HL-60 (cell line): Measurements from ENCODE around the gene HPS4.

Experiments
- GABPA ChIP-seq: IDR thresholded peaks from 2 replicates; pipeline ENCODE4 v1.6.1; 2012; ENCODE audit warnings: low read depth
- POLR2AphosphoS5 ChIP-seq: IDR thresholded peaks from 2 replicates; pipeline ENCODE4 v1.6.1; 2012; ENCODE audit warnings: low read depth
- TF ChIP-seq, protein P1 (sequence below): IDR thresholded peaks from one replicate; pipeline ENCODE4 v1.5.1; 2011; ENCODE audit warnings: low read length, control low read depth, inconsistent platforms; ENCODE audit not compliant: insufficient read depth
- TF ChIP-seq, protein P2 (sequence below): IDR thresholded peaks from 2 replicates; pipeline ENCODE4 v1.6.1; 2012; ENCODE audit warnings: low read depth; ENCODE audit not compliant: insufficient replicate concordance

DNA sequence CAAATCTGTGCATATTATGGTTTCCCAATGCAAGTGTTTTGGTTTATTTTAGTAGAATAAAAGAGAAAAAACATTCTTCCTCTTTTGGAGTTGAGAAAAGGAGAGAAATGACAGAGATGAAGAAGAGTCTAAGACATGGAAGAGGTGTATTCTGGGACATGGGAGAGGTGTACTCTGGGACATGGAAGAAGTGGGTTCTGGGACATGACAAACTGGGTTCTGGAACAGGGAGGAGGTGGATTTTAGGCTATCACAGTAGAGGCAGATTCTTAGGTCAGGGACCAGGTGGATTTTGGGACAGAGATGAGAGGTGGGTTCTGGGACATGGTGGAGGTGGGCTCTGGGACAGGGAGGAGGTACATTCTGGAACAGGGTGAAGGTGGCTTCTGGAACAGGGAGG lies 56.7 kb downstream of the HPS4 start:
- TF ChIP-seq, protein P1, sequence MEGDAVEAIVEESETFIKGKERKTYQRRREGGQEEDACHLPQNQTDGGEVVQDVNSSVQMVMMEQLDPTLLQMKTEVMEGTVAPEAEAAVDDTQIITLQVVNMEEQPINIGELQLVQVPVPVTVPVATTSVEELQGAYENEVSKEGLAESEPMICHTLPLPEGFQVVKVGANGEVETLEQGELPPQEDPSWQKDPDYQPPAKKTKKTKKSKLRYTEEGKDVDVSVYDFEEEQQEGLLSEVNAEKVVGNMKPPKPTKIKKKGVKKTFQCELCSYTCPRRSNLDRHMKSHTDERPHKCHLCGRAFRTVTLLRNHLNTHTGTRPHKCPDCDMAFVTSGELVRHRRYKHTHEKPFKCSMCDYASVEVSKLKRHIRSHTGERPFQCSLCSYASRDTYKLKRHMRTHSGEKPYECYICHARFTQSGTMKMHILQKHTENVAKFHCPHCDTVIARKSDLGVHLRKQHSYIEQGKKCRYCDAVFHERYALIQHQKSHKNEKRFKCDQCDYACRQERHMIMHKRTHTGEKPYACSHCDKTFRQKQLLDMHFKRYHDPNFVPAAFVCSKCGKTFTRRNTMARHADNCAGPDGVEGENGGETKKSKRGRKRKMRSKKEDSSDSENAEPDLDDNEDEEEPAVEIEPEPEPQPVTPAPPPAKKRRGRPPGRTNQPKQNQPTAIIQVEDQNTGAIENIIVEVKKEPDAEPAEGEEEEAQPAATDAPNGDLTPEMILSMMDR: no peak
- no peak for TF ChIP-seq POLR2AphosphoS5
- TF ChIP-seq, protein P2, sequence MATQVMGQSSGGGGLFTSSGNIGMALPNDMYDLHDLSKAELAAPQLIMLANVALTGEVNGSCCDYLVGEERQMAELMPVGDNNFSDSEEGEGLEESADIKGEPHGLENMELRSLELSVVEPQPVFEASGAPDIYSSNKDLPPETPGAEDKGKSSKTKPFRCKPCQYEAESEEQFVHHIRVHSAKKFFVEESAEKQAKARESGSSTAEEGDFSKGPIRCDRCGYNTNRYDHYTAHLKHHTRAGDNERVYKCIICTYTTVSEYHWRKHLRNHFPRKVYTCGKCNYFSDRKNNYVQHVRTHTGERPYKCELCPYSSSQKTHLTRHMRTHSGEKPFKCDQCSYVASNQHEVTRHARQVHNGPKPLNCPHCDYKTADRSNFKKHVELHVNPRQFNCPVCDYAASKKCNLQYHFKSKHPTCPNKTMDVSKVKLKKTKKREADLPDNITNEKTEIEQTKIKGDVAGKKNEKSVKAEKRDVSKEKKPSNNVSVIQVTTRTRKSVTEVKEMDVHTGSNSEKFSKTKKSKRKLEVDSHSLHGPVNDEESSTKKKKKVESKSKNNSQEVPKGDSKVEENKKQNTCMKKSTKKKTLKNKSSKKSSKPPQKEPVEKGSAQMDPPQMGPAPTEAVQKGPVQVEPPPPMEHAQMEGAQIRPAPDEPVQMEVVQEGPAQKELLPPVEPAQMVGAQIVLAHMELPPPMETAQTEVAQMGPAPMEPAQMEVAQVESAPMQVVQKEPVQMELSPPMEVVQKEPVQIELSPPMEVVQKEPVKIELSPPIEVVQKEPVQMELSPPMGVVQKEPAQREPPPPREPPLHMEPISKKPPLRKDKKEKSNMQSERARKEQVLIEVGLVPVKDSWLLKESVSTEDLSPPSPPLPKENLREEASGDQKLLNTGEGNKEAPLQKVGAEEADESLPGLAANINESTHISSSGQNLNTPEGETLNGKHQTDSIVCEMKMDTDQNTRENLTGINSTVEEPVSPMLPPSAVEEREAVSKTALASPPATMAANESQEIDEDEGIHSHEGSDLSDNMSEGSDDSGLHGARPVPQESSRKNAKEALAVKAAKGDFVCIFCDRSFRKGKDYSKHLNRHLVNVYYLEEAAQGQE: no peak
- no peak for TF ChIP-seq GABPA
